CD14-positive monocyte (primary cell): ENCODE results near the gene DYDC2. TPM values are rescaled to one million over a fixed set of nuclear protein-coding genes. Genes with fewer than 3 reads are reported as not detected.
"Not testable (repeated sequence)": the region's sequence is repeated elsewhere in the genome, so short reads cannot be mapped to it uniquely, and the experiment has no call there.

Experiments used
- DNase-seq, 3 donors: peaks; one replicate each; pipeline ENCODE4 v3.0.0-alpha.2; 2011 to 2022
- H2AFZ ChIP-seq: 2 replicates; pipeline ENCODE4 v1.6.0; 2012; ENCODE audit warnings: mild to moderate bottlenecking, low read depth, low read length, inconsistent platforms; ENCODE audit not compliant: insufficient read depth, poor library complexity, severe bottlenecking
- H3K27ac ChIP-seq, 2 donors: 1 replicate in 1 of 2; 2 replicates in 1 of 2; pipeline ENCODE4 v1.5.1; 2012 to 2013; ENCODE audit warnings: low read length in 2 of 2, control low read depth in 1 of 2, inconsistent platforms in 1 of 2, low read depth in 1 of 2, mild to moderate bottlenecking in 1 of 2
- H3K27me3 ChIP-seq, 2 donors: one replicate each; pipeline versions ENCODE4 v1.6.0 to v1.6.1; 2011 to 2013; ENCODE audit warnings: low read length in 2 of 2; ENCODE audit not compliant: control insufficient read depth in 2 of 2, insufficient read depth in 2 of 2
- H3K36me3 ChIP-seq, 2 donors: replicated peaks in 1 of 2; 1 replicate in 1 of 2; 2 replicates in 1 of 2; pipeline versions ENCODE4 v1.5.1 to v1.6.1; 2012 to 2013; ENCODE audit warnings: low read length in 2 of 2, control low read depth in 1 of 2, inconsistent platforms in 1 of 2, mild to moderate bottlenecking in 1 of 2; ENCODE audit not compliant: insufficient read depth in 2 of 2, control insufficient read depth in 1 of 2
- H3K4me1 ChIP-seq, 2 donors: 1 replicate in 1 of 2; 2 replicates in 1 of 2; pipeline versions ENCODE4 v1.5.1 to v1.6.1; 2012 to 2013; ENCODE audit warnings: low read length in 2 of 2, control low read depth in 1 of 2, inconsistent platforms in 1 of 2, mild to moderate bottlenecking in 1 of 2, moderate library complexity in 1 of 2; ENCODE audit not compliant: insufficient read depth in 2 of 2, control insufficient read depth in 1 of 2
- H3K4me2 ChIP-seq: replicated peaks from 2 replicates; pipeline ENCODE3; 2012; ENCODE audit warnings: low read length, moderate library complexity, mild to moderate bottlenecking; ENCODE audit not compliant: poor library complexity, severe bottlenecking; ENCODE audit errors: extremely low read depth
- H3K4me3 ChIP-seq, 3 experiments: fragments of 200-600 bp in 1 of 3; sonication (generic) in 1 of 3; replicated peaks in 1 of 3; 1 replicate in 2 of 3; 2 replicates in 1 of 3; pipeline ENCODE4 v1.5.1; 2011 to 2013; ENCODE audit warnings: low read length in 3 of 3, mild to moderate bottlenecking in 3 of 3, control low read depth in 2 of 3, low read depth in 2 of 3, inconsistent platforms in 1 of 3, moderate library complexity in 1 of 3
- H3K79me2 ChIP-seq: 2 replicates; pipeline ENCODE4 v1.6.0; 2012; ENCODE audit warnings: mild to moderate bottlenecking, control low read depth, inconsistent platforms, low read length, moderate library complexity; ENCODE audit not compliant: insufficient read depth
- H3K9ac ChIP-seq: 2 replicates; pipeline ENCODE4 v1.6.0; 2017; ENCODE audit warnings: low read length, mild to moderate bottlenecking; ENCODE audit not compliant: insufficient read depth, poor library complexity, severe bottlenecking
- H3K9me3 ChIP-seq, 2 donors: replicated peaks in 1 of 2; 1 replicate in 1 of 2; 2 replicates in 1 of 2; pipeline versions ENCODE4 v1.5.1 to v1.6.1; 2012 to 2013; ENCODE audit warnings: low read length in 2 of 2, control low read depth in 1 of 2; ENCODE audit not compliant: control insufficient read depth in 1 of 2, insufficient read depth in 1 of 2
- H4K20me1 ChIP-seq: 2 replicates; pipeline ENCODE4 v1.6.0; 2012; ENCODE audit warnings: mild to moderate bottlenecking, low read length, control low read depth, moderate library complexity; ENCODE audit not compliant: insufficient read depth
- H3K27ac Mint-ChIP-seq, 7 donors: one replicate each; pipeline ENCODE4 v1.8.0; 2020; ENCODE audit warnings: mild to moderate bottlenecking in 7 of 7, mixed read lengths in 7 of 7, moderate library complexity in 6 of 7, inconsistent platforms in 2 of 7
- H3K27me3 Mint-ChIP-seq, 3 donors: one replicate each; pipeline ENCODE4 v1.8.0; 2021 to 2022; ENCODE audit warnings: low read depth in 3 of 3, mild to moderate bottlenecking in 3 of 3, mixed read lengths in 3 of 3, moderate library complexity in 3 of 3, inconsistent platforms in 1 of 3
- H3K36me3 Mint-ChIP-seq, 2 donors: one replicate each; pipeline ENCODE4 v1.8.0; 2020; ENCODE audit warnings: mixed read lengths in 2 of 2, inconsistent platforms in 1 of 2, mild to moderate bottlenecking in 1 of 2
- H3K4me1 Mint-ChIP-seq: one replicate; pipeline ENCODE4 v1.8.0; 2020; ENCODE audit warnings: mild to moderate bottlenecking, mixed read lengths
- H3K4me3 Mint-ChIP-seq, 2 donors: one replicate each; pipeline ENCODE4 v1.8.0; 2020; ENCODE audit warnings: mild to moderate bottlenecking in 2 of 2, mixed read lengths in 2 of 2, moderate library complexity in 1 of 2
- H3K9me3 Mint-ChIP-seq, 7 donors: one replicate each; pipeline ENCODE4 v1.8.0; 2020 to 2022; ENCODE audit warnings: mixed read lengths in 7 of 7, mild to moderate bottlenecking in 6 of 7, moderate library complexity in 6 of 7, inconsistent platforms in 2 of 7
- CTCF ChIP-seq: fragments of 200-600 bp; IDR thresholded peaks from one replicate; pipeline ENCODE4 v1.8.0; 2022; ENCODE audit warnings: antibody characterized with exemption, mild to moderate bottlenecking
- WGBS: methylation state at CpG from one replicate; pipeline ENCODE4 v1.1.5; 2013; ENCODE audit warnings: missing lambda C conversion rate; ENCODE audit not compliant: insufficient coverage; 5-methylcytosine and 5-hydroxymethylcytosine counted together
- intact Hi-C, 2 donors: fragments of 100-400 bp; cut with micrococcal nuclease; formaldehyde crosslinking; loops; one replicate each; pipeline versions ENCODE4 v1.15.0 to v1.15.1; 2023
- polyA plus RNA-seq, 3 donors: library from polyadenylated mRNA; depleted of rRNA in 1 of 3; unstranded in 2 of 3; stranded (reverse) in 1 of 3; fragments of 300-500 nt in 2 of 3; fragments of >200 nt in 1 of 3; fragmentation: Illumina TruSeq in 2 of 3; gene quantifications; 1 replicate in 2 of 3; 2 replicates in 1 of 3; pipeline ENCODE4 v1.2.3, GENCODE V29; 2012 to 2021

DYDC2 gene
- polyA plus RNA-seq, 3 donors: not detected

GRCh38 chr10:80356989-80357850 is 639 bp downstream of the DYDC2 start:
- H3K36me3 ChIP-seq: no peaks in the 10 kb centered on the region
- 9% methylated on average over 49 of the region's 50 CpGs for WGBS
- H3K4me2 ChIP-seq: peak overlapping the region; percentile 80
- no peaks in the 10 kb centered on the region for H3K79me2 ChIP-seq
- peak overlapping the region; percentile 65 for H2AFZ ChIP-seq
- Mint-ChIP-seq H3K4me3 (peak overlapping the region; percentile 78 to 93), H3K9me3 (peaks cover 0 to 17% (median 2%) of the 10 kb centered on the region in 7 donors), H3K36me3 (no peaks in the 10 kb centered on the region), H3K4me1 (peaks cover 16% of the 10 kb centered on the region), H3K27ac (no peak overlapping the region), H3K27me3 (peaks cover 27 to 33% (median 29%) of the 10 kb centered on the region in 3 donors)
- H3K27me3 ChIP-seq: peaks cover 9 to 26% of the 10 kb centered on the region in 2 donors
- no peaks in the 10 kb centered on the region for H3K9me3 ChIP-seq
- H3K27ac ChIP-seq: no peak overlapping the region
- no peak for TF ChIP-seq CTCF
- intact Hi-C loops: no loop called here
- peak overlapping the region; percentile 4 to 66 (median 29) for H3K4me3 ChIP-seq
- H4K20me1 ChIP-seq: no peaks in the 10 kb centered on the region
- peaks cover 13 to 15% of the 10 kb centered on the region in 2 donors for H3K4me1 ChIP-seq
- H3K9ac ChIP-seq: peak overlapping the region; percentile 15
- DNase-seq: no peak

GRCh38 chr10:80357851-80358125 is 1.2 kb downstream of the DYDC2 start:
- peaks cover 16% of the 10 kb centered on the region for H3K4me1 Mint-ChIP-seq
- intact Hi-C loops: no loop called here
- H3K9me3 ChIP-seq: no peaks in the 10 kb centered on the region
- H3K36me3 ChIP-seq: no peaks in the 10 kb centered on the region
- H4K20me1 ChIP-seq: no peaks in the 10 kb centered on the region
- no peak overlapping the region for H3K4me2 ChIP-seq
- DNase-seq: no peak
- no peak overlapping the region for H2AFZ ChIP-seq
- no peaks in the 10 kb centered on the region for H3K36me3 Mint-ChIP-seq
- H3K9ac ChIP-seq: no peak overlapping the region
- no peak overlapping the region for H3K27ac ChIP-seq
- H3K4me1 ChIP-seq: peaks cover 13 to 15% of the 10 kb centered on the region in 2 donors
- 100% methylated on average over 3 of the region's 5 CpGs for WGBS
- no peak for TF ChIP-seq CTCF
- peaks cover 27 to 33% (median 31%) of the 10 kb centered on the region in 3 donors for H3K27me3 Mint-ChIP-seq
- H3K79me2 ChIP-seq: no peaks in the 10 kb centered on the region
- H3K4me3 ChIP-seq: no peak overlapping the region
- peaks cover 0 to 17% (median 2%) of the 10 kb centered on the region in 7 donors for H3K9me3 Mint-ChIP-seq
- no peak overlapping the region for H3K27ac Mint-ChIP-seq
- peaks cover 9 to 26% of the 10 kb centered on the region in 2 donors for H3K27me3 ChIP-seq
- H3K4me3 Mint-ChIP-seq: peak overlapping the region in 1 of 2 donors; percentile 78

- peaks cover 27 to 33% (median 31%) of the 10 kb centered on the region in 3 donors for H3K27me3 Mint-ChIP-seq
- intact Hi-C loops: not testable (repeated sequence)
These were observed 2.3 kb downstream of the DYDC2 start for GRCh38 chr10:80358925-80359324.

More at GRCh38 chr10:80358925-80359324, 2.3 kb downstream of the DYDC2 start:
- peaks cover 13 to 15% of the 10 kb centered on the region in 2 donors for H3K4me1 ChIP-seq
- peaks cover 0 to 17% (median 2%) of the 10 kb centered on the region in 7 donors for H3K9me3 Mint-ChIP-seq
- peaks cover 9 to 26% of the 10 kb centered on the region in 2 donors for H3K27me3 ChIP-seq
- H4K20me1 ChIP-seq, DNase-seq, H3K9ac ChIP-seq, H3K4me2 ChIP-seq, H3K36me3 ChIP-seq, H3K4me3 ChIP-seq, H3K9me3 ChIP-seq, H3K79me2 ChIP-seq, H3K4me3 Mint-ChIP-seq, H2AFZ ChIP-seq, H3K36me3 Mint-ChIP-seq, H3K27ac ChIP-seq, H3K27ac Mint-ChIP-seq: not testable (repeated sequence)
- WGBS: no CpG with 5 or more reads among the region's 2 CpGs
- peaks cover 16% of the 10 kb centered on the region for H3K4me1 Mint-ChIP-seq
